ENCODE data around the gene CHTOP.
"Not testable (repeated sequence)": the region's sequence is repeated elsewhere in the genome, so short reads cannot be mapped to it uniquely, and the experiment has no call there.

The CHTOP gene

DNA sequence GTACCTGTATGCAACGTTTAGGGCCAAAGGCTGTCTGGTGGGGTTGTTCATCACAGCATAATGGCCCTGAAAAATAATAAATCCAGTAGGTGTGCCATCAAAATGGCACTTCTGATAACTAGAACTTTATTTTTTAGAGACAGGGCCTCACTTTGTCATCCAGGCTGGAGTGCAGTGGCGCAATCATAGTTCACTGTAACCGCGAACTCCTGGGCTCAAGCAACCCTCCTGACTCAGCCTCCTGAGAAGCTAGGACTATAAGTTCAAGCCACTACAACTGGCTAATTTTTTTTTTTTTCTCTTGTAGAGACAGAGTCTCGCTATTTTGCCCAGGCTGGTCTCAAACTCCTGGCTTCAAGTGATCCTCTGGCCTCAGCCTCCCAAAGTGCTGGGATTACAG is 29.3 kb downstream of the CHTOP start:
- Histone ChIP-seq H3K9me3 (ENCODE audit: insufficient read depth, low read length, severe bottlenecking) (no peaks in the 10 kb centered on the region), H3K27me3 (ENCODE audit: insufficient read depth, low read length, poor library complexity) (no peaks in the 10 kb centered on the region), H3K4me2 (ENCODE audit: insufficient read depth, low read length) (no peak overlapping the region), H3K9ac (ENCODE audit: low read depth, low read length) (no peak overlapping the region), H2AFZ (ENCODE audit: low read depth, low read length) (no peak overlapping the region), H3K36me3 (ENCODE audit: insufficient read depth, low read length) (peaks cover 81% of the 10 kb centered on the region), H3K27ac (ENCODE audit: low read length) (no peak overlapping the region), H4K20me1 (ENCODE audit: insufficient read depth, low read length) (peaks cover 20% of the 10 kb centered on the region; the same call in 1 of the 2 replicates), H3K79me2 (ENCODE audit: insufficient read depth, low read length) (peaks cover 51% of the 10 kb centered on the region), H3K4me1 (ENCODE audit: insufficient read depth, low read length) (peaks cover 31% of the 10 kb centered on the region), H3K4me3 (ENCODE audit: low read depth in 1 of 2, low read length in 2 of 2) (no peak overlapping the region)
- ATAC-seq (ENCODE audit: insufficient read depth, low read depth) (no peak), DNase-seq (no peak)
- no peak for TF ChIP-seq EZH2 (IDR thresholded peaks at IDR 0.05; ENCODE audit: borderline replicate concordance, low read depth, low read length, severe bottlenecking)
- TF ChIP-seq, protein P1, sequence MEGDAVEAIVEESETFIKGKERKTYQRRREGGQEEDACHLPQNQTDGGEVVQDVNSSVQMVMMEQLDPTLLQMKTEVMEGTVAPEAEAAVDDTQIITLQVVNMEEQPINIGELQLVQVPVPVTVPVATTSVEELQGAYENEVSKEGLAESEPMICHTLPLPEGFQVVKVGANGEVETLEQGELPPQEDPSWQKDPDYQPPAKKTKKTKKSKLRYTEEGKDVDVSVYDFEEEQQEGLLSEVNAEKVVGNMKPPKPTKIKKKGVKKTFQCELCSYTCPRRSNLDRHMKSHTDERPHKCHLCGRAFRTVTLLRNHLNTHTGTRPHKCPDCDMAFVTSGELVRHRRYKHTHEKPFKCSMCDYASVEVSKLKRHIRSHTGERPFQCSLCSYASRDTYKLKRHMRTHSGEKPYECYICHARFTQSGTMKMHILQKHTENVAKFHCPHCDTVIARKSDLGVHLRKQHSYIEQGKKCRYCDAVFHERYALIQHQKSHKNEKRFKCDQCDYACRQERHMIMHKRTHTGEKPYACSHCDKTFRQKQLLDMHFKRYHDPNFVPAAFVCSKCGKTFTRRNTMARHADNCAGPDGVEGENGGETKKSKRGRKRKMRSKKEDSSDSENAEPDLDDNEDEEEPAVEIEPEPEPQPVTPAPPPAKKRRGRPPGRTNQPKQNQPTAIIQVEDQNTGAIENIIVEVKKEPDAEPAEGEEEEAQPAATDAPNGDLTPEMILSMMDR (IDR thresholded peaks at IDR 0.05; ENCODE audit: borderline replicate concordance, extremely low read depth, low read length, poor library complexity, severe bottlenecking) = no peak

DNA sequence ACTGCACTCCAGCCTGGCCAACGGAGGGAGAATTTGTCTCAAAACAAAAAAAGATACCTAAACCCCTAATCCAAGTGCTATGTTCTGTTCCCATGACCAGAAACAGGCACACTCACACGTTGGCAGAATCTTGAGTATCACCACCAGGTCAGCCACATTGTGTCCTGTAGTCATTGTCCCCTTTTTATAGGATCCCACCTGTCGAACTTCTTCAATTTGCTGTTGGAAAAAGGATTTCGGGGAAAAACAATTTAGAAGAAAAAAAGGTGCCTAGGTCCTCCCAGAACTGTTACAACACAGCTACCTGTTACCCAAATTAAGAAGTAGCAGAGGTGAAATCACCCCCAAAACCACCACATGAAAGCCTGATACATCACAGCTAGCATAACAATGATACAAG is 33.6 kb downstream of the CHTOP start:
- DNase-seq (no peak), ATAC-seq (ENCODE audit: insufficient read depth, low read depth) (no peak)
- Histone ChIP-seq H3K9ac (ENCODE audit: low read depth, low read length) (no peak overlapping the region), H3K4me1 (ENCODE audit: insufficient read depth, low read length) (peaks cover 33% of the 10 kb centered on the region), H3K4me2 (ENCODE audit: insufficient read depth, low read length) (peak overlapping the region; percentile 94; the same call in 1 of the 2 replicates), H3K27ac (ENCODE audit: low read length) (no peak overlapping the region), H3K4me3 (ENCODE audit: low read depth in 1 of 2, low read length in 2 of 2) (no peak overlapping the region), H3K27me3 (ENCODE audit: insufficient read depth, low read length, poor library complexity) (no peaks in the 10 kb centered on the region), H2AFZ (ENCODE audit: low read depth, low read length) (no peak overlapping the region), H3K36me3 (ENCODE audit: insufficient read depth, low read length) (peaks cover 80% of the 10 kb centered on the region), H4K20me1 (ENCODE audit: insufficient read depth, low read length) (peaks cover 25% of the 10 kb centered on the region; the same call in 1 of the 2 replicates), H3K79me2 (ENCODE audit: insufficient read depth, low read length) (peaks cover 61% of the 10 kb centered on the region), H3K9me3 (ENCODE audit: insufficient read depth, low read length, severe bottlenecking) (no peaks in the 10 kb centered on the region)
- TF ChIP-seq, protein P1 (IDR thresholded peaks at IDR 0.05; ENCODE audit: borderline replicate concordance, extremely low read depth, low read length, poor library complexity, severe bottlenecking) = no peak
- TF ChIP-seq EZH2 (IDR thresholded peaks at IDR 0.05; ENCODE audit: borderline replicate concordance, low read depth, low read length, severe bottlenecking) = no peak

DNA sequence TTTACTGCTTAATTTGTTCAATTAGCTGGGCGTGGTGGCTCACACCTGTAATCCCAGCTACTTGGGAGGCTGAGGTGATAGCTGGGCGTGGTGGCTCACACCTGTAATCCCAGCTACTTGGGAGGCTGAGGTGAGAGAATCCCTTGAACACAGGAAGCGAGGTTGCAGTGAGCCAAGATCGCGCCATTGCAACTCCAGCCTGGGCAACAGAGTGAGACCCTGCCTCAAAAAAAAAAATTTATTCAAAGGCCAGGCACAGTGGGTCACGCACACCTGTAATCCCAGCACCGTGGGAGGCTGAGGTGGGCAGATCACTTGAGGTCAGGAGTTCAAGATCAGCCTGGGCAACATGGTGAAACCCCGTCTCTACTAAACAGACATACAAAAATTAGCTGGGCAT is 34.8 kb downstream of the CHTOP start:
- not testable (repeated sequence) for ATAC-seq (ENCODE audit: insufficient read depth, low read depth)

DNA sequence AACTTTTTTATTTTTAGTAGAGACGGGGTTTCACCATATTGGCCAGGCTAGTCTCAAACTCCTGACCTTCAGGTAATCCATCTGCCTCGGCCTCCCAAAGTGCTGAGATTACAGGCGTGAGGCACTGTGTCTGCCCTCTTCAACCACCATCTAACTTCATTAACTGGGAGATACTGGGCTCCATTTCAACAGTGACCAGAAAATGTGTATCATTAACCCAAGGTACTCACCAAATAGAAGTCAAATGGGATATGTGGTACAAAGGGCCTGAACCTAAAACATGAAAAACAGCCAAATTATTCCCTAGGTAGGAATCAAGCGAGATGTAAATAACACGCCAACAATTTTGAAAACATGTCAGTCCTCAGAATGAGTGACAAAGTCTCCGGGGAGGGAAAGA is 35.7 kb downstream of the CHTOP start:
- ATAC-seq (ENCODE audit: insufficient read depth, low read depth) = no peak
- Histone ChIP-seq H3K4me1 (ENCODE audit: insufficient read depth, low read length) (peaks cover 35% of the 10 kb centered on the region), H3K4me2 (ENCODE audit: insufficient read depth, low read length) (peak overlapping the region; percentile 94), H3K9me3 (ENCODE audit: insufficient read depth, low read length, severe bottlenecking) (no peaks in the 10 kb centered on the region), H3K27ac (ENCODE audit: low read length) (peak overlapping the region; percentile 92), H3K79me2 (ENCODE audit: insufficient read depth, low read length) (peaks cover 57% of the 10 kb centered on the region), H4K20me1 (ENCODE audit: insufficient read depth, low read length) (peaks cover 24% of the 10 kb centered on the region; the same call in 1 of the 2 replicates), H3K9ac (ENCODE audit: low read depth, low read length) (peak overlapping the region; percentile 88), H3K27me3 (ENCODE audit: insufficient read depth, low read length, poor library complexity) (no peaks in the 10 kb centered on the region), H3K36me3 (ENCODE audit: insufficient read depth, low read length) (peaks cover 59% of the 10 kb centered on the region), H2AFZ (ENCODE audit: low read depth, low read length) (no peak overlapping the region), H3K4me3 (ENCODE audit: low read depth in 1 of 2, low read length in 2 of 2) (peak overlapping the region; percentile 75 to 95)
- no peak for DNase-seq
- TF ChIP-seq, protein P1 (IDR thresholded peaks at IDR 0.05; ENCODE audit: borderline replicate concordance, extremely low read depth, low read length, poor library complexity, severe bottlenecking) = no peak
- no peak for TF ChIP-seq EZH2 (IDR thresholded peaks at IDR 0.05; ENCODE audit: borderline replicate concordance, low read depth, low read length, severe bottlenecking)

More for the DNA sequence above, 34.8 kb downstream of the CHTOP start:
- not testable (repeated sequence) for H3K9me3 ChIP-seq (ENCODE audit: insufficient read depth, low read length, severe bottlenecking); H3K27me3 ChIP-seq (ENCODE audit: insufficient read depth, low read length, poor library complexity); H3K27ac ChIP-seq (ENCODE audit: low read length); H2AFZ ChIP-seq (ENCODE audit: low read depth, low read length); DNase-seq
- H3K9ac ChIP-seq (ENCODE audit: low read depth, low read length) = peak overlapping the region; percentile 28; the same call in 1 of the 2 replicates
- peaks cover 35% of the 10 kb centered on the region for H3K4me1 ChIP-seq (ENCODE audit: insufficient read depth, low read length)
- H3K4me3 ChIP-seq (ENCODE audit: low read depth in 1 of 2, low read length in 2 of 2) = peak overlapping the region in 1 of 2 experiments; percentile 75; a peak in 1 of 4 replicates
- H3K36me3 ChIP-seq (ENCODE audit: insufficient read depth, low read length) = peaks cover 68% of the 10 kb centered on the region
- peak overlapping the region; percentile 94 for H3K4me2 ChIP-seq (ENCODE audit: insufficient read depth, low read length)
- peaks cover 24% of the 10 kb centered on the region; the same call in 1 of the 2 replicates for H4K20me1 ChIP-seq (ENCODE audit: insufficient read depth, low read length)
- H3K79me2 ChIP-seq (ENCODE audit: insufficient read depth, low read length) = peaks cover 61% of the 10 kb centered on the region

All from DND-41 (cell line).